ENCODE measurements around the gene TEKTIP1.
"Not testable (repeated sequence)": the region's sequence is repeated elsewhere in the genome, so short reads cannot be mapped to it uniquely, and the experiment has no call there.

TEKTIP1 gene

GRCh38 chr19:3563709-3564524 lies 24.9 kb downstream of the TEKTIP1 start:
- Histone ChIP-seq H3K4me3 (ENCODE audit: low read depth, low read length) (no peak overlapping the region), H3K9ac (ENCODE audit: low read depth, low read length) (no peak overlapping the region), H3K27me3 (ENCODE audit: control insufficient read depth, insufficient read depth, low read length) (no peaks in the 10 kb centered on the region), H3K9me3 (ENCODE audit: control insufficient read depth, insufficient read depth, low read length) (no peaks in the 10 kb centered on the region), H3K4me1 (ENCODE audit: control insufficient read depth, insufficient read depth, low read length) (no peaks in the 10 kb centered on the region), H3K36me3 (ENCODE audit: control insufficient read depth, insufficient read depth, low read length) (no peaks in the 10 kb centered on the region)

GRCh38 chr19:3565139-3565538 lies 26.2 kb downstream of the TEKTIP1 start:
- no peaks in the 10 kb centered on the region for H3K36me3 ChIP-seq (ENCODE audit: control insufficient read depth, insufficient read depth, low read length)
- no peak overlapping the region for H3K4me3 ChIP-seq (ENCODE audit: low read depth, low read length)
- no peak overlapping the region for H3K9ac ChIP-seq (ENCODE audit: low read depth, low read length)
- no peaks in the 10 kb centered on the region for H3K9me3 ChIP-seq (ENCODE audit: control insufficient read depth, insufficient read depth, low read length)
- no peaks in the 10 kb centered on the region for H3K4me1 ChIP-seq (ENCODE audit: control insufficient read depth, insufficient read depth, low read length)
- no peaks in the 10 kb centered on the region for H3K27me3 ChIP-seq (ENCODE audit: control insufficient read depth, insufficient read depth, low read length)

GRCh38 chr19:3570042-3570441 lies 31.1 kb downstream of the TEKTIP1 start:
- H3K4me3 ChIP-seq (ENCODE audit: low read depth, low read length); H3K9me3 ChIP-seq (ENCODE audit: control insufficient read depth, insufficient read depth, low read length); H3K4me1 ChIP-seq (ENCODE audit: control insufficient read depth, insufficient read depth, low read length); H3K9ac ChIP-seq (ENCODE audit: low read depth, low read length); H3K36me3 ChIP-seq (ENCODE audit: control insufficient read depth, insufficient read depth, low read length); H3K27me3 ChIP-seq (ENCODE audit: control insufficient read depth, insufficient read depth, low read length): not testable (repeated sequence)

- Histone ChIP-seq H3K4me3 (ENCODE audit: low read depth, low read length) (no peak overlapping the region), H3K36me3 (ENCODE audit: control insufficient read depth, insufficient read depth, low read length) (peaks cover 3% of the 10 kb centered on the region), H3K9ac (ENCODE audit: low read depth, low read length) (no peak overlapping the region), H3K4me1 (ENCODE audit: control insufficient read depth, insufficient read depth, low read length) (no peaks in the 10 kb centered on the region), H3K9me3 (ENCODE audit: control insufficient read depth, insufficient read depth, low read length) (no peaks in the 10 kb centered on the region), H3K27me3 (ENCODE audit: control insufficient read depth, insufficient read depth, low read length) (no peaks in the 10 kb centered on the region)
These were observed 31.6 kb downstream of the TEKTIP1 start for GRCh38 chr19:3570606-3571011.

GRCh38 chr19:3572132-3572854 lies 33.3 kb downstream of the TEKTIP1 start:
- no peaks in the 10 kb centered on the region for H3K4me1 ChIP-seq (ENCODE audit: control insufficient read depth, insufficient read depth, low read length)
- H3K9me3 ChIP-seq (ENCODE audit: control insufficient read depth, insufficient read depth, low read length), result no peaks in the 10 kb centered on the region
- H3K4me3 ChIP-seq (ENCODE audit: low read depth, low read length), result peak overlapping the region; percentile 39
- H3K36me3 ChIP-seq (ENCODE audit: control insufficient read depth, insufficient read depth, low read length), result peaks cover 3% of the 10 kb centered on the region
- H3K27me3 ChIP-seq (ENCODE audit: control insufficient read depth, insufficient read depth, low read length), result no peaks in the 10 kb centered on the region
- no peak overlapping the region for H3K9ac ChIP-seq (ENCODE audit: low read depth, low read length)

- Histone ChIP-seq H3K4me1 (ENCODE audit: control insufficient read depth, insufficient read depth, low read length) (no peaks in the 10 kb centered on the region), H3K27me3 (ENCODE audit: control insufficient read depth, insufficient read depth, low read length) (no peaks in the 10 kb centered on the region), H3K4me3 (ENCODE audit: low read depth, low read length) (peak within 1 kb of the TSS; percentile 82), H3K9ac (ENCODE audit: low read depth, low read length) (peak within 1 kb of the TSS; percentile 37), H3K36me3 (ENCODE audit: control insufficient read depth, insufficient read depth, low read length) (peaks cover 3% of the 10 kb centered on the region), H3K9me3 (ENCODE audit: control insufficient read depth, insufficient read depth, low read length) (no peaks in the 10 kb centered on the region)
These were observed 33.8 kb downstream of the TEKTIP1 start, which contains the start of gene HMG20B for GRCh38 chr19:3572855-3573161. HMG20B (plus strand) TSS chr19:3572944; CDS start chr19:3573310, 366 bp downstream.

GRCh38 chr19:3573162-3573857 lies 34.3 kb downstream of the TEKTIP1 start:
- H3K9ac ChIP-seq (ENCODE audit: low read depth, low read length), result peak overlapping the region; percentile 37
- H3K4me1 ChIP-seq (ENCODE audit: control insufficient read depth, insufficient read depth, low read length), result no peaks in the 10 kb centered on the region
- H3K9me3 ChIP-seq (ENCODE audit: control insufficient read depth, insufficient read depth, low read length), result no peaks in the 10 kb centered on the region
- peaks cover 3% of the 10 kb centered on the region for H3K36me3 ChIP-seq (ENCODE audit: control insufficient read depth, insufficient read depth, low read length)
- no peaks in the 10 kb centered on the region for H3K27me3 ChIP-seq (ENCODE audit: control insufficient read depth, insufficient read depth, low read length)
- peak overlapping the region; percentile 82 for H3K4me3 ChIP-seq (ENCODE audit: low read depth, low read length)

GRCh38 chr19:3573858-3574637 lies 35.1 kb downstream of the TEKTIP1 start:
- Histone ChIP-seq H3K36me3 (ENCODE audit: control insufficient read depth, insufficient read depth, low read length) (peaks cover 3% of the 10 kb centered on the region), H3K9me3 (ENCODE audit: control insufficient read depth, insufficient read depth, low read length) (no peaks in the 10 kb centered on the region), H3K4me1 (ENCODE audit: control insufficient read depth, insufficient read depth, low read length) (no peaks in the 10 kb centered on the region), H3K4me3 (ENCODE audit: low read depth, low read length) (peak overlapping the region; percentile 82), H3K9ac (ENCODE audit: low read depth, low read length) (no peak overlapping the region), H3K27me3 (ENCODE audit: control insufficient read depth, insufficient read depth, low read length) (no peaks in the 10 kb centered on the region)

- Histone ChIP-seq H3K9ac (ENCODE audit: low read depth, low read length) (no peak overlapping the region), H3K4me1 (ENCODE audit: control insufficient read depth, insufficient read depth, low read length) (no peaks in the 10 kb centered on the region), H3K27me3 (ENCODE audit: control insufficient read depth, insufficient read depth, low read length) (no peaks in the 10 kb centered on the region)
These were observed 36.3 kb downstream of the TEKTIP1 start for GRCh38 chr19:3575260-3575741.

GRCh38 chr19:3575949-3576673 lies 37.1 kb downstream of the TEKTIP1 start:
- Histone ChIP-seq H3K27me3 (ENCODE audit: control insufficient read depth, insufficient read depth, low read length) (no peaks in the 10 kb centered on the region), H3K36me3 (ENCODE audit: control insufficient read depth, insufficient read depth, low read length) (peaks cover 3% of the 10 kb centered on the region), H3K4me1 (ENCODE audit: control insufficient read depth, insufficient read depth, low read length) (no peaks in the 10 kb centered on the region), H3K9ac (ENCODE audit: low read depth, low read length) (no peak overlapping the region), H3K9me3 (ENCODE audit: control insufficient read depth, insufficient read depth, low read length) (no peaks in the 10 kb centered on the region), H3K4me3 (ENCODE audit: low read depth, low read length) (peak overlapping the region; percentile 65)

More at GRCh38 chr19:3575260-3575741, 36.3 kb downstream of the TEKTIP1 start:
- no peak overlapping the region for H3K4me3 ChIP-seq (ENCODE audit: low read depth, low read length)
- H3K36me3 ChIP-seq (ENCODE audit: control insufficient read depth, insufficient read depth, low read length), result peaks cover 3% of the 10 kb centered on the region
- no peaks in the 10 kb centered on the region for H3K9me3 ChIP-seq (ENCODE audit: control insufficient read depth, insufficient read depth, low read length)
